Endodermal cell (in vitro differentiated cells): ENCODE results near the gene RBM20. TPM values are rescaled to one million over a fixed set of nuclear protein-coding genes. Genes with fewer than 3 reads are reported as not detected.

Source experiments
- DNase-seq: peaks from one replicate; pipeline ENCODE4 v3.0.0-alpha.2; 2017
- H3K27ac ChIP-seq: 2 replicates; pipeline ENCODE4 v1.5.1; 2013; ENCODE audit warnings: mild to moderate bottlenecking, low read depth, low read length, moderate library complexity
- H3K27me3 ChIP-seq: 2 replicates; pipeline ENCODE4 v1.6.1; 2013; ENCODE audit warnings: mild to moderate bottlenecking, low read length, moderate library complexity; ENCODE audit not compliant: insufficient read depth, control insufficient read depth, poor library complexity, severe bottlenecking
- H3K36me3 ChIP-seq: 2 replicates; pipeline ENCODE4 v1.7.0; 2013; ENCODE audit warnings: mild to moderate bottlenecking, low read length, moderate library complexity; ENCODE audit not compliant: control insufficient read depth, insufficient read depth
- H3K4me1 ChIP-seq: one replicate; pipeline ENCODE4 v1.7.0; 2013; ENCODE audit warnings: low read length; ENCODE audit not compliant: control insufficient read depth, insufficient read depth
- H3K4me3 ChIP-seq: 2 replicates; pipeline ENCODE4 v1.5.1; 2013; ENCODE audit warnings: mild to moderate bottlenecking, low read length, moderate library complexity
- H3K9ac ChIP-seq: 2 replicates; pipeline ENCODE4 v1.6.1; 2013; ENCODE audit warnings: mild to moderate bottlenecking, low read length, moderate library complexity; ENCODE audit not compliant: poor library complexity, severe bottlenecking; ENCODE audit errors: extremely low read depth
- H3K9me3 ChIP-seq: 2 replicates; pipeline ENCODE4 v1.6.1; 2013; ENCODE audit warnings: mild to moderate bottlenecking, low read length, moderate library complexity; ENCODE audit not compliant: control insufficient read depth
- H3K27ac Mint-ChIP-seq: 2 replicates; pipeline ENCODE4 v1.8.0; 2020; ENCODE audit warnings: mixed read lengths
- H3K27me3 Mint-ChIP-seq: 2 replicates; pipeline ENCODE4 v1.8.0; 2021; ENCODE audit warnings: mild to moderate bottlenecking, mixed read lengths; ENCODE audit not compliant: insufficient read depth
- H3K36me3 Mint-ChIP-seq: 2 replicates; pipeline ENCODE4 v1.8.0; 2020; ENCODE audit warnings: low read depth, mixed read lengths
- H3K4me1 Mint-ChIP-seq: 2 replicates; pipeline ENCODE4 v1.8.0; 2020; ENCODE audit warnings: mixed read lengths
- H3K4me3 Mint-ChIP-seq: 2 replicates; pipeline ENCODE4 v1.8.0; 2020; ENCODE audit warnings: mild to moderate bottlenecking, moderate library complexity, mixed read lengths
- H3K9me3 Mint-ChIP-seq: 2 replicates; pipeline ENCODE4 v1.8.0; 2020; ENCODE audit warnings: mild to moderate bottlenecking, mixed read lengths
- CTCF ChIP-seq: fragments of 200-600 bp; sonication (generic); conservative IDR thresholded peaks from 2 replicates; pipeline ENCODE4 v1.5.0; 2021; ENCODE audit warnings: antibody characterized with exemption, mild to moderate bottlenecking
- WGBS, 2 experiments: methylation state at CpG; one replicate each; pipeline versions ENCODE4 v1.1.5 to v1.1.7; 2013; ENCODE audit warnings: missing lambda C conversion rate in 2 of 2, mixed read lengths in 1 of 2; ENCODE audit not compliant: insufficient coverage in 1 of 2, insufficient read length in 1 of 2; 5-methylcytosine and 5-hydroxymethylcytosine counted together
- total RNA-seq, 2 donors: library from RNA; stranded (reverse); fragmentation: NEBNext Ultra II Directional in 1 of 2; extraction: Animal tissue kit (Norgen Biotek cat#: 25700) in 1 of 2; gene quantifications; 2 replicates in 1 of 2; 3 replicates in 1 of 2; pipeline ENCODE4 v1.2.1, GENCODE V29; 2021

RBM20 gene
- total RNA-seq, 2 donors from 2014 or later: 6.2 to 7.0 TPM

GRCh38 chr10:110613341-110613995, 30.7 kb upstream of the RBM20 start:
- no peak overlapping the region for H3K4me3 Mint-ChIP-seq
- no peaks in the 10 kb centered on the region for H3K36me3 Mint-ChIP-seq
- H3K27ac Mint-ChIP-seq: no peak overlapping the region
- Histone ChIP-seq H3K4me3 (no peak overlapping the region), H3K27ac (no peak overlapping the region), H3K36me3 (no peaks in the 10 kb centered on the region), H3K9ac (no peak overlapping the region), H3K4me1 (peaks cover 4% of the 10 kb centered on the region), H3K27me3 (no peaks in the 10 kb centered on the region), H3K9me3 (no peaks in the 10 kb centered on the region)
- DNase-seq: no peak
- no peaks in the 10 kb centered on the region for H3K9me3 Mint-ChIP-seq
- peaks cover 2% of the 10 kb centered on the region for H3K27me3 Mint-ChIP-seq
- 89 to 92% methylated on average over 4 to 8 of the region's 8 CpGs for WGBS, 2 experiments
- peaks cover 19% of the 10 kb centered on the region for H3K4me1 Mint-ChIP-seq
- peak; percentile 27 for TF ChIP-seq CTCF

GRCh38 chr10:110613996-110614495, 30.1 kb upstream of the RBM20 start:
- no peaks in the 10 kb centered on the region for H3K36me3 Mint-ChIP-seq
- H3K27ac ChIP-seq: no peak overlapping the region
- no peak for DNase-seq
- TF ChIP-seq CTCF: no peak
- H3K27ac Mint-ChIP-seq: no peak overlapping the region
- H3K4me1 ChIP-seq: peaks cover 4% of the 10 kb centered on the region
- H3K4me3 ChIP-seq: no peak overlapping the region
- 93 to 97% methylated on average over 7 to 9 of the region's 9 CpGs for WGBS, 2 experiments
- no peaks in the 10 kb centered on the region for H3K9me3 Mint-ChIP-seq
- peaks cover 2% of the 10 kb centered on the region for H3K27me3 Mint-ChIP-seq
- no peaks in the 10 kb centered on the region for H3K36me3 ChIP-seq
- H3K9ac ChIP-seq: no peak overlapping the region
- H3K27me3 ChIP-seq: no peaks in the 10 kb centered on the region
- peaks cover 20% of the 10 kb centered on the region for H3K4me1 Mint-ChIP-seq
- H3K4me3 Mint-ChIP-seq: no peak overlapping the region
- H3K9me3 ChIP-seq: no peaks in the 10 kb centered on the region

GRCh38 chr10:110615057-110615747, 28.9 kb upstream of the RBM20 start:
- Mint-ChIP-seq H3K4me1 (peaks cover 25% of the 10 kb centered on the region), H3K27me3 (peaks cover 2% of the 10 kb centered on the region), H3K27ac (no peak overlapping the region), H3K36me3 (no peaks in the 10 kb centered on the region), H3K4me3 (no peak overlapping the region), H3K9me3 (no peaks in the 10 kb centered on the region)
- no peak overlapping the region for H3K4me3 ChIP-seq
- no peak overlapping the region for H3K27ac ChIP-seq
- 90 to 100% methylated on average over 2 of the region's 2 CpGs for WGBS, 2 experiments
- H3K36me3 ChIP-seq: no peaks in the 10 kb centered on the region
- no peaks in the 10 kb centered on the region for H3K9me3 ChIP-seq
- no peak for DNase-seq
- H3K27me3 ChIP-seq: no peaks in the 10 kb centered on the region
- no peak for TF ChIP-seq CTCF
- H3K9ac ChIP-seq: no peak overlapping the region
- peaks cover 9% of the 10 kb centered on the region for H3K4me1 ChIP-seq
